LHCN-M2 (cell line): ENCODE results near the gene DPEP3. TPM values are rescaled to one million over a fixed set of nuclear protein-coding genes. Genes with fewer than 3 reads are reported as not detected.
A peak's percentile ranks its signal among the peaks of the same experiment; 100 is the strongest.
"Not testable (repeated sequence)": the region's sequence is repeated elsewhere in the genome, so short reads cannot be mapped to it uniquely, and the experiment has no call there.

Experiments
- DNase-seq: peaks from one replicate; pipeline ENCODE4 v3.0.0-alpha.2; 2012; ENCODE audit warnings: low read depth
- total RNA-seq: library from RNA; depleted of rRNA; stranded (reverse); fragments of >200 nt; gene quantifications from 2 replicates; pipeline ENCODE4 v1.2.3, GENCODE V29; 2014

Gene DPEP3
- total RNA-seq, 1 experiment from 2014 or later: not detected

DNA sequence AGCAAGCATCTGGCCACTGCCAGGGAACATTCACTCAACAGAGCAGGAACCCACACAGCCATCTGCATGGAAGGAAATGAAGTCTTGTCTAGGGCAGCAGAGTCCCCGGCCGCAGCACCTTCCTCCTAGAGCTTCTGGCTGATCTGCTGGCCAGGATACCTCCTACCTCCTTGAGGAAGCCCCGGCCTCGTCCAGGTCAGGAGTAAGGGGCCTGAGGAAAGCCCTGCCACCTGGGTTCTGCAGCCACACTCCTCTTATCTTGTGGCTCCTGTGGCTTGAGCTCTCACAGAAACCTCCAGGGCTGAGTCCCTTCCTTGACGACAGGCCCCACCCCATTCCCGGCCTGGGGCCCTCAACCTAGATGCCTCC, 13.7 kb upstream of the DPEP3 start:
- not testable (repeated sequence) for DNase-seq

DNA sequence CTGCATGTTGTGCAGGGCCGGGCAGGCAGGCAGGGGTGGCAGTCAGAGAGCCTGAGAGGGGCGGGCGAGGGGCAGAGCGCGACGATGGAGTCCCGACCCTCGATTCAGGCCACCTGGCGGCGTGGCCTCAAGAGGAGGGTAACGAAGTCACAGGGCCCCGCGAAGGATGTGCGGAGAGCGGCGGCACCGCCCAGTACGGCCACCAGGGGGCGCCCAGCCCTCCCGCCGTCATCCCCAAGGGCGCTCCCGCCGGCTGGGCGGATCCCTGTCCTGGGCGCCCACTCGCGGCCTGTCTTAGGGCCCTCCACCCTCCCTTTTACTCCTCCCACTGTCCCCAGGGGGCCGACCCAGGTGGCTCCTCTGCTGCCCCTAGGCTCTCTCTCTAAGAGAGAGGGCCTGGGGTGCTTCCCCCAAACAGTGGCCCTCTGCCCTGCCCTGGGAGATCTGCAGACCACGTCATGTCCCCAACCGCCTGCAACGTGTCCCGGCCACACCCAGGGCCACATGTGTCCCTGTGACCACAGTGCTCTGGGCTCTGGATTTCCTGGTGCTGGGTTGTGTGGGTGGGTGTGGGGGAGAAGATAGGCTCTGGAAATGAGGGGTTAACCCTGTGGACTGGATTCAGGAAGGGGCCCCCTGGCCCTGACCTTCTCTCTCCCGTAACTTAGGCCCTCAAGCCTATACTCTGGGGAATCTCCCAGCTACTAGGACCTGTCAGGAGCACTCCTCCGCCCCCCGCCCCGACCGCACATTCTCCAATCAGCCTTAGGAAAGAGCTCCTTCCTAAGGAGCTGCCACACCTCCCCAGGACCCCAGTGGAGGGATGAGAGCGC, 13.1 kb upstream of the DPEP3 start:
- peak; percentile 59 for DNase-seq

DNA sequence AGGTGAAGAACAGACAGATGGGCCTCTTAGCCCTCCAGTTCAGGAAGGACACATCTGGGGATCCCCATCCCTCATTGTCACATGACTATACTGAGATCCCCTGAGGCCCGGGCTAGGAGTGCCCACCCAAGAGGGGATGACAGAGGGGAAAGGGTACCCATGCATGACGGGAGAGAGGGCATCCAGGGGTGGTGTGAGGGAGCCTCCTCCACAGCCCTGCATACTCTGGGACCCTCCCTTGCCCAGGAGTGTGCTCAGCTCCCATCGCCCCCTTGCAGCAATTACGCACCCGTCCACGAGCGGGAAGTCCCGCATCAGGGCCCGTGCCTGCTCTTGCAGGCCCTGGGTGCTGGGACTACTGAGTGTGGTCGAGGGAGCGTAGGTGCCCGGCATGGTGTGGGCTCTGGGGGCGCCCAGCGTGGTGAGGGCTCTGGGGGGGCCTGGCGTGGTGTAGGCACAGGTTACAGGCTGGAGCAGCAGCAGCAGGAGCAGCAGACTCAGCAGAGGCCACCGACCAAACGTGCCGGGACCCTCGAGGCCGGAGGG, 12.4 kb upstream of the DPEP3 start:
- DNase-seq: no peak

DNA sequence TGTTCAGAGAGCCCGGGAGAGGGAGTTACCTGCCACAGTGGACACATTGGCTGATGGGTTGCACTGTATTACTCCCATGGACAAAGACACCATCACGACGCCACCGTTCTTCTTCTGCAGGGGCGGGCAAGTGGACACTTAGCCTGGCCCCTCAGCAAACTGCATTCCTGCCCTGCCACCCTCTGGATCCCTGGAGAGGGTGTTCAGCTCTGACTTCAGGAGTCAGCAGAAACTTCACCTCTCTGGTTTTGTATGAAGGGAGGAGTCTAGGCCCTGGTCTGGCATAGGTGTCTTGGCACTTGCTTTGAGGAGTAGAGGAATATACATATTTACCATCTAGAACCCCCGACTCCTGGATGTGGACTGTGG, 9.7 kb upstream of the DPEP3 start:
- no peak for DNase-seq

DNA sequence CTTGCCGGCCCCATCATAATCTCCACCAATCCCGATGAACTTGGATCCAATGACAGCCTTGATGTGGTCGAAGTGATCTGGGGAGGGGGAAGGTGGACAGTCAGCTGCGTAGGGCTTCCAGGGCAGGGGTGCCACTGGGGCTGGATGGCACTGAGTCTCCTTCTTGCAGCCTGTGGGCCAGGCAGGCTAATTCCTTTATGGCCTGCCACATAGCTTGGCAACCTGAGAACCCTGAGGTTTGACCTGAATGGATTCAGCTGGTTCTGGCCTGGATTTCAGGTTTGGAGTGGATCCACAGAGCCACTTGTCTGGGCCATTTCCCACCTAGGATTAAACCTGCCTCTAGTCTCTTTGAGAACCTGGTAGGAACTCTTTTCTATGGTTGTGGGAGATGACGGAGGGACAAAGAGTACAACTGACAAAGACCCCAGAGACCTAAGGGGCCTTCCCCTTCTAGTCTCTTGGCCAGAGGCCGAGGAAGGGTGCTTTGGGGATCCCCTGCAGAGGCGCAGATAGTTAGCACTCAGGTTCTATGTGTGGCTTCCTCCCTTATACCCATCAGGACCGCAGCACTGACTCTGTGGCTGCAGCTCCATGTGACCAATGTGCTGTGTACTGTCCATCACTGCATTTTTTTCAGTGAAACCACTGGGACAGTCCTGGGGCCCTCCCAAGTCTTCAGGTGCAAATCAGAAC, 9.2 kb upstream of the DPEP3 start:
- DNase-seq: no peak

DNA sequence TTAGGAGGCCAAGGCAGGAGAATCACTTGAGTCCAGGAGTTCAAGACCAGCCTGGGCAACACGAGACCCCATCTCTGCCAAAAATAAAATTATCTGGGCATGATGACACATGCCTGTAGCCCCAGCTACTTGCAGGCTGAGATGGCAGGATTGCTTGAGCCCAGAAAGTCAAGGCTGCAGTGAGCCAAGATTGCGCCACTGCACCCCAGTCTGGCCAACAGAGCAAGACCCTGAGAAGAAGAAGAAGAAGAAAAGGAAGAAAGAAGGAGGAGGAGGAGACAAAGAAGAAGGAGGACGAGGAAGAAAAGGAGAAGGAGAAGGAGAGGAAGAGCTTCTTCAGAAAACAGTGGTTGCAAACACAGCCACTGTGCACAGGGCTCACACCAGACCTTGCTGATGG, 8.4 kb upstream of the DPEP3 start:
- no peak for DNase-seq

DNA sequence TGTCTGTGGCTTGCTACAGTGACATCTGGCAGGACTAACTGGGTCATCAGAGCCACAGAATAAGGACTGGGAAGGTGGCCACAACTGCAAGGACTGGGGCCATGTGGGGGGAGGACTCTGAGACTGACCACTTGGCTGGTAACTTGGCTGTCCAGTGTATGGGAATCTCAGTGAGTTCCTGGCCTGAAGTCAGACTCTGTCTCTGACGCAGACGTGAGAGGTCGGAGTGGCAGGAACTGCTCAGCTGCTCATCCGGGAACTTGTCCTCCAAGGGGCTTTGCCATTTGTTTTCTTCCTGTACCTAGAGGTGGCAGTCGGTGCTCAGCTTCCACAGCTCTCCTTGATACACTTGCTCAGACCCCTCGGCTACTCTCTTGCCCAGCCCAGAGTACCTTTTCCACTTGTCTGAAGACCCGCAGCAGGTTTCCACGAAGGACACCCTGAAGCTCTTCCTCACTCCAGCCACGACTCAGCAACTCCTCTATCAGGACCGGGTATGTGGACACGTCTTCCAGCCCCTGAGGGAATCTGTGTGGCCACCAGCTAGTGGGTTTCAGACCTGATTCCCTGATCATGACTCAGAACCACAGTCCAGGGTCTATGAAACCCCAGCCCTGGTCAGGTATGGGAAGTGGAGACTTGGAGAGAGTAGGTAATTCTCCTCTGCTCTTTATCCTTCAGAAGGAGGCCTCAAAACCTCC, 7.3 kb upstream of the DPEP3 start:
- no peak for DNase-seq

DNA sequence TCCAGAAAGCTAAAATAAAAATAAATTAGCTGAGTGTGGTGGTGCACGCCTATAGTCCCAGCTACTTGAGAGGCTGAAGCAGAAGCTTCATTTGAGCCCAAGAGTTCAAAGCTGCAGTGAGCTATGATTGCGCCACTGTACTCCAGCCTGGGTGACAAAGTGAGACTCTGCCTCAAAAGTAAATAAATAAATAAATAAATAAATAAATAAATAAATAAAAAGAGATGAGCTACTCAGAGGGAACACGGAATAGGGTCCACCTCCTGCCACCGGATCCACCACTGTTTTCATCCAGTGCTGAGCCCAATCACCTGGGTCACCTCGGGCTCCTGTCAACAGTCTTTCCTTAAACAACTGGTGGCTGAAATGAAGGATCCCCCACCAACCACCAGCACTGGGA, 6.7 kb upstream of the DPEP3 start:
- no peak for DNase-seq

DNA sequence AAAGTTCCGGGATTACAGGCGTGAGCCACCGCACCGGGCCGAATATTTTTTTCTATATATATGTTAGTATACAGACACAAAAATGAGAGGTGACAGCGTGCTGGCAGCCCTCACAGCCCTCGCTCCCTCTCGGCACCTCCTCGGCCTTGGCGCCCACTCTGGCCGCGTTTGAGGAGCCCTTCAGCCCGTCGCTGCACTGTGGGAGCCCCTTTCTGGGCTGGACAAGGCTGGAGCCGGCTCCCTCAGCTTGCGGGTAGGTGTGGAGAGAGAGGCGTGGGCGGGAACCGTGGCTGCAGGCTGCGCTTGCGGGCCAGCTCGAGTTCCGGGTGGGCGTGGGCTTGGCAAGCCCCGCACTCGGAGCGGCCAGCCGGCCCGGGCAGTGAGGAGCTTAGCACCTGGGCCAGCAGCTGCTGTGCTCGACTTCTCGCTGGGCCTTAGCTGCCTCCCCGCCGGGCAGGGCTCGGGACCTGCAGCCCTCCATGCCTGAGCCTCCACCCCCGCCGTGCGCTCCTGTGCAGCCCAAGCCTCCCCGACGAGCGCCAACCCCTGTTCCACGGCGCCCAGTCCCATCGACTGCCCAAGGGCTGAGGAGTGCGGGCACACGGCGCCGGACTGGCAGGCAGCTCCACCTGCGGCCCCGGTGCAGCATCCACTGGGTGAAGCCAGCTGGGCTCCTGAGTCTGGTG, 1.9 kb upstream of the DPEP3 start:
- DNase-seq: no peak

DNA sequence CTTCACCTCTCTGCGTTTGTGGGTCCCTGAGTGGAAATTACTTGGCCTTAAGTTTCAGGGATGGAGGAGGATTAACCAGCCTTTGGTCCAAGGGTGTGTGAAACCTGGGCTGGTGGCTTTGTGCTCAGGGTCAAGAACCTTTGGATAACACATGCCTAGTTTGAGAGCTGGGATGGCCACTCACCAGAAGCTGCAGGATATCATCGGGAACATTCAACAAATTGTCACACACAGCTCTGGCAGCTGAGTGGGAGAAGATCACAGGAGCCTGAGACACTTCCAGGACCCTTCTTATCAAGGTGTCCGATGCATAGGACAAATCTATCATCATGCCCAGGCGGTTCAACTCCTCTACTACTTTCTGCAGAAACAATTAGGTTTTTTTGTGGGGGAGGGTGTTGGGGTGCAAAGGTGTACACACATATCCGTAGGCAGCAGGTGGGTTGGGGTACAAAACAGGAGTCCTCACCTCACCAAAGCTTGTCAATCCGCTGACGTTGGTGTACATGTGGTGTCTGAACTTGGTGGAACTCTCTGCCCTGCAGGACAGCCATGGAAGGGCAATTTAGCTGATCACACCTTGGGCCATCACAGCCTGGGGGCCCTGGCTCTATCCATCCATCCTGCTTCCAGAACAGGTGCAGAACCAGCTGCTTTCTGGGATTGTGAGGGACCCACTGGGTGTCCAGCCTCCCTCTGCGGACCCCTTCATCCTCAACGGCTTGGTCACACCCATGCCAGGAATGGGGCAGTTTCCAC, 2.7 kb downstream of the DPEP3 start:
- DNase-seq: no peak

DNA sequence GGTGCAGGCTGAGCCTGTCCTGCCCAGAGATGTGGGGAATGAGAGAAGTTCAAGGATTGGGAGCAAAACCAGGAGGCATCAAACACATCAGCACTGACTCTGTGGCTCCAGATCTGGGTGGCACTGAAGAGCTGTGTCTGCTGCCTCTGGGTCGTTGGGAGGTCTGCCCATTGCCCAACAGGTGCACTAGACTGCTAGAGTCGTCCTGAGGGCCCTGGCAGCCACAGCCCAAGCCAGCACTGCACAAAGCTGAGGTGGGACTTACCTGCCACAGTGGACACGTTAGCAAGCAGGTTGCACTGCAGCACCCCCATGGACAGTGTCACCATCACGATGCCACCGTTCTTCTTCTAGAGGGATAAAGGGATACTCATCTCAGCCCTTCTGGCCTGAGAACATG, 3.3 kb downstream of the DPEP3 start:
- no peak for DNase-seq

DNA sequence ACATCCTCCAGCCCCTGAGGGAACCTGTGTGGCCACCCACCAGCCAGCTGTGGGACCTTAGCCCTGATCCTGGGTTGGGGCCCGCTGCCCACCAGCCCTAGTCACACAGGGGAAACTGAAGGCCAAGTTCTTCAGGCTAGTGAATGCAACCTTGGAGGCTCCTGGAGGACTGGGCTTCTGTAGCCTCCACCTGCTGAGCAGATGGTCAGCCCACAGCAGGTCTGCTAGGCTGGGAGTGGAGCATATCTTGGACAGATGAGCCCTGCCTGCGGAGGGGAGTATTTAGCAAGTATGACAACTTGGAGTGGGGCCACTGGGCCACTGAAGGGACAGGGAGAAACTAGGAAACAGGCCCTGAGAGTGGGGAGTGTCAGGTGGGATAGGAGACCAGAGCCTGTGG, 4.1 kb downstream of the DPEP3 start:
- DNase-seq: no peak

DNA sequence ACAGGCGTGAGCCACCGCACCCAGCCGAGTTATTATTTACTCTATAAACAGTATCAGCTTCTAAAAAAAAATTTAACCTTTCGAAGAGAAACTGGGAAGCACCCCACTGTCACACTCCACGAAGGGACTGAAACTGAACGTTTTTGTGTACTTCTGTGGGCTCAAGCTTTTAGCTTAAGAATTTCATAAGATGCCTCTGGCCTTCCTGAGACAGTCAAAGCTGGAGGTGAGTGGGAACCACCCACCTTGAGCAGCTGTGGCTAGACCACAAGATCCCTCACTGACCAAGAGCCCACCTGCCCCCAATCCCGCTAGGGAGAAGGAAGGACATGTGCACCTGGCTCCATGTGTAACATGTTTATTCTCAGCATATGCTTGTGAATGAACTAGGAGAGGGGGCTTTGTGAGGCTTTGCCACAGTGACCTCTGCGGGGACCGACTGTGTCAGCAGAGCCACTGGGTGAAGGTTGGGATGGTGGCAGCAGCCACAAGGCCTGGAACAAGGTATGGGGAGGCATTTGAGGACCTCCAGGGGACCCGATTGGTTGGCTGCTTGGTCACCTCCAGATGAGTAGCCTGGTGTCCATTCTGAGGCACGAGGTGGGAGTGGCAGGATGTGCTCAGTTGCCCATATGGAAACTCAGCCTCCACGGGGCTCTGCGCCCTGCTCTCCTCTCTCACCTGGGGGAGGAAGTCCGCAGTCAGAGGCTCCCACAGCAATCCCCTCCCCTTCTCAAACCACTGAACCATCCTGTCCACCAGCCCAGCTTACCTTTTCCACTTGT, 4.8 kb downstream of the DPEP3 start:
- no peak for DNase-seq

DNA sequence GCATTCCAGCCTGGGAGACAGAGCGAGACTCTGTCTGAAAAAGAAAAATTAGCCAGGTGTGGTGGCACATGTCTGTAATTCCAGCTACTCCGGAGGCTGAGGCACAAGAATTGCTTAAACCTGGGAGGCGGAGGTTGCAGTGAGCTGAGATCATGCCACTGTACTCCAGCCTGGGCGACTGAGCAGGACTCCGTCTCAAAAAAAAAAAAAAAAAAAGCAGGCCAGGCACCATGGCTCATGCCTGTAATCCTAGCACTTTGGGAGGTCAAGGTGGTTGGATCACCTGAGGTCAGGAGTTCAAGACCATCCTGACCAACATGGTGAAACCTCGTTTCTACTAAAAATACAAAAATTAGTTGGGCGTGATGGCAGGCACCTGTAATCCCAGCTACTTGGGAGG, 8.0 kb downstream of the DPEP3 start:
- DNase-seq: not testable (repeated sequence)

DNA sequence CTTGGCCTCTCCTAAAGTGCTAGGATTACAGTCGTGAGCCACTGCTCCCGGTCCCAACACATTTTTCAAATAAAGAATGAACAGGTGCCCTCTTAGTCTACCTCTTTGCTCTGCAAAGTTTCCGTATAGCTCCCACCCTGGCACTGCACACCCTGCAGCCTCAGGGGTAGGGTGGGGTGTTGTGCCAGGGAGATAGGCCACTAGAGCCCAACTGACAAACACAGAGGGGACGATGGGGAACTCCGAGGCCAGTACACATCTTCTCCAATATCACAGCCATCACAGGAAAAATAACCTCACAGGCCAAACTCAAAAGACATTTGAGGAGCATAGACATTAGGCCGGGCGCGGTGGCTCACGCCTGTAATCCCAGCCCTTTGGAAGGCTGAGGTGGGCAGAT, 9.2 kb downstream of the DPEP3 start:
- no peak for DNase-seq

DNA sequence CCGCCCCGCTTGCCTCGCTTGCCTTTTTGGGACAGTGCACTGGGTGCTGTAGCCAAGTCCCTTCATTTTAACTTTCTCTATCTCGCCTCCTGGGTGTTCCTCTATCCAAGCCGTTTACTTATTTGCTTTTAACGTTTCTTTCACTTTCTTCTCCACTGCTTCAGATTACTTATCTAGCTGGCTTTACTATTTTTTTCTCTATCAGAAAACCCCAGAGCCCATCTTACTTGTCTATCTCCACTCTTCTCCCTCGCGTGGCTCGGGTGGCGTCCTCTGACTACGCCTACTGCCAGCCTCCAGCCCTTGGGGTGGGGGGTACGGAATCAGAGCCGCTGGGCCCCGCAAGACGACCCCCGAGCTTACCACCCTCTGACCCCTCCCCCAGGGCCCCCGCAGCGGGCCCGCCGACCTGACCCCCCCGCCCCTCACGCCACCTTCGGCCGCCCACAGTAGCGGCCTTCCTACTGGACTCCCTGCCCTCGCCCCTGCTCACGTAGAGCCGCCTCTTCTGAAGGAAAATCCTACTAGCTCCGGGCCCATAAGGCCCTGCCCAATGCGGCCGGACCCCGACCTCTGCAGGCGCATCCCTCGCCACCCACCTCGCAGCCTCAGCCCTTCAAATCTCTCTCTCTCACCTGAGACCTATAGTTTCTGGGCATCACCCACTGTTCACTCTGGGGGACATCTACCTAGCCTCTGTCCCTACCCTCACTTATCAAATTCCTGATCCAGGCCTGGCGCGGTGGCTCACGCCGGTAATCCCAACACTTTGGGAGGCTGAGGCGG, 10.9 kb downstream of the DPEP3 start:
- no peak for DNase-seq

DNA sequence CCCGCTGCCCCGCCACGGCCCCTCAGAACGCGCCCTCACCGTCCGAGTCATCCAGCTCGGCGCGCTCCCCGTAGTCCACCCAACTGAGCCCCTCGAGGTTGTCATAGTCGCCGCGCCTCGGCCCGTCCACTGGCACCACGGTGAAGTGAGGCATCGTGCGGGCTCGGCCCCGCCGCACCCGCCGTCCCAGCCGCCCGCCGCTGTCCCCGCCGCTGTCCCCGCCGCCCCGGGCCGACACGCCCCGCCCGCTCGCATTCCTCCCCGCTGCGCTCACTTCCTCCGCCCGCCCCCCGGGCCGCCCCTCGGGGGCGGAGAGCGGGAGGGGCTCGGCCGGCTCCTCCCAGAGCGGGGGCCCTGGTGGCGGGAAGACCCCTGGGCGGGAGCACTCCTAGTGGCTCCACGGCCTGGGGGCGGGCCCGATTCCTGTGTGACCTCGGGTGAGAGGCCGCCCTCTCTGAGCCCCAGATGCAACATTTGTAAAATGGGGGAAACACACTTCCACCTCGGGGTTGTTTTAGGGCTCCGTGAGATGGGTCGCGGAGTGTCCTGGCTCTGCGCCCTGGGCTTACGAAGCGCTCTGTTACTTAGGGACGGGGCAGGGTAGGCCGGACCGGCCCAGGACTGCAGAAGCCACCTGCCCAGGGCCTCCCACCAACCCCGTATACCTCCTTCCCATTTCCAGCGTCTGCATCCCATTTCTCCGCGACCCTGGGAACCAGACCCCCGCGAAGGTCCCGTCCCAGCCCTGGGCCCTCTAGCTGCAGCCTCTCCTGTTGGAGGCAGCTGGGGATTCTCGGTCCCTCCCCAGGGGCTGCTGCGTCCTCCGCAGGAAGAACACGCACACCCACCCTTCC, 11.7 kb downstream of the DPEP3 start, which contains the start of gene SLC12A4:
TSS of gene SLC12A4 (minus strand) at position 238 of the 854 bp plus-strand sequence. CDS start at position 154, 84 bp downstream.
- peak; percentile 78 for DNase-seq

DNA sequence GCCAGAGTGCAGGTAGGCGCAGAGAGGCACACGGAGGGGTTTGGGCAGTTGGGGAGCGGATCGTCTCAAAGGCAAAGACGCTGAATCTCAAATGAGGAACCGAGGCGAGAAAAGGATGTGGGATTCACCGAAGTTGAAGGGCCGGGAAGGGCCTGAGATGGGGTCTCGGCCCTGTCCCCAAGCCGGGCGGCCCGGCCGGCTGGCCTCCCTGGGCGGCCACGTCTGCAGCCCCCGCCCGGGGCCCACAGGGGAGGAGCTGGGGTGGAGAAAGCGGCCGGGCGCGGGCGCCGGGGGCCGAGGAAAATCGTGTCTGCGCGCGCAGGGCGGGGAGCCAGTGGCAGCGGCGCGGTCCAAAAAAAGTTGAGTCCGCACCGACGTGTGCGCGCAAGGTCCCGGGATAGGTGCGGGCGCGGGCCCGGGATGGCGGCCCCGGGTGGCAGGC, 12.3 kb downstream of the DPEP3 start:
- DNase-seq: peak; percentile 19
